HepG2 (cell line): ENCODE data around the gene TBC1D30.

Source experiments
- DNMT1 ChIP-seq: sonication (generic); formaldehyde crosslinking; IDR thresholded peaks from 2 replicates; pipeline ENCODE4 v1.5.1; 2020; ENCODE audit warnings: mild to moderate bottlenecking, missing genetic modification reagents
- FOXM1 ChIP-seq: sonication (generic); formaldehyde crosslinking; IDR thresholded peaks from 2 replicates; pipeline ENCODE4 v1.5.0; 2020; ENCODE audit warnings: missing genetic modification reagents
- RAD21 ChIP-seq: fragments of 450-650 bp; formaldehyde crosslinking; IDR thresholded peaks from 2 replicates; pipeline ENCODE4 v1.5.0; 2020; ENCODE audit warnings: mild to moderate bottlenecking
- SMAD9 ChIP-seq: sonication (generic); formaldehyde crosslinking; IDR thresholded peaks from 2 replicates; pipeline ENCODE4 v1.5.1; 2020; ENCODE audit warnings: mild to moderate bottlenecking, missing genetic modification reagents
- TAF15 ChIP-seq: fragments of 200-400 bp; formaldehyde crosslinking; IDR thresholded peaks from one replicate; pipeline ENCODE4 v1.6.1; 2018; ENCODE audit warnings: mild to moderate bottlenecking, low read depth, low read length; ENCODE audit not compliant: poor library complexity, severe bottlenecking
- ZNF557 ChIP-seq: sonication (generic); formaldehyde crosslinking; IDR thresholded peaks from 2 replicates; pipeline ENCODE4 v1.4.0; 2020; ENCODE audit warnings: missing genetic modification reagents
- TF ChIP-seq, protein P1 (sequence below): sonication (generic); formaldehyde crosslinking; IDR thresholded peaks from 2 replicates; pipeline ENCODE4 v1.5.0; 2020; ENCODE audit warnings: mild to moderate bottlenecking, missing genetic modification reagents, moderate library complexity

DNA sequence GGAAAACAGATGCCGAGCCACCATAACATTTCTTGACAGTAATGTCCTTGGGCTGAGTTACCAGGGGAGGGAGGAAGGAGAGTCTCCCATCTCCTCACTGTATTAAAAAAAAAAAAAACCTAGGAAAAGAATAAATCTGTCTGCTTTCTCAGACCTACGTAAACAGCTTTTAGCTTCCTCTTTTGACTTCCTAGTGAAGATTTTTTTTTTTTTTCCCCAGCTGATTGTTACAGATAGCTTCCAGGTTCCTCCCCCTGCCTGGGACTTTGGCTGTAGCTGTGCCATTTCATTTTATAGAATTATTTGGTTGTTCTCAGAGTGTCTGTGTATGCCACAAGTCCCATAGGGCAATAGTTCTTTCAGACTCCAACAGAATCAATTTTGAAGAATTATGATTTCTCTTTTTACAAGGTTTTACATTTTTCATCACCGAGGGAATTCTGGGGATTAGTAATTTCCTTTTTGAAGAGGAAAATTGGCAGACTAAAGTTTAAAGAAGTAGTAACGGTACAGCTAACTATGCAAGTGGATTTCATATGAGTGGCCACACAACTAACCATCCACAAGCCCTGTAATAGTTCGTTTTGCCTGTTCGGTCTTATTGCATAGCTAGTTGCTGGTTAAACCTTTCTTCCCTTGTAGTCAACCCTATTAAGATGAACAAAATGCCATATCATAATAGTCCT, 42.1 kb upstream of the TBC1D30 start:
- TF ChIP-seq, protein P1, sequence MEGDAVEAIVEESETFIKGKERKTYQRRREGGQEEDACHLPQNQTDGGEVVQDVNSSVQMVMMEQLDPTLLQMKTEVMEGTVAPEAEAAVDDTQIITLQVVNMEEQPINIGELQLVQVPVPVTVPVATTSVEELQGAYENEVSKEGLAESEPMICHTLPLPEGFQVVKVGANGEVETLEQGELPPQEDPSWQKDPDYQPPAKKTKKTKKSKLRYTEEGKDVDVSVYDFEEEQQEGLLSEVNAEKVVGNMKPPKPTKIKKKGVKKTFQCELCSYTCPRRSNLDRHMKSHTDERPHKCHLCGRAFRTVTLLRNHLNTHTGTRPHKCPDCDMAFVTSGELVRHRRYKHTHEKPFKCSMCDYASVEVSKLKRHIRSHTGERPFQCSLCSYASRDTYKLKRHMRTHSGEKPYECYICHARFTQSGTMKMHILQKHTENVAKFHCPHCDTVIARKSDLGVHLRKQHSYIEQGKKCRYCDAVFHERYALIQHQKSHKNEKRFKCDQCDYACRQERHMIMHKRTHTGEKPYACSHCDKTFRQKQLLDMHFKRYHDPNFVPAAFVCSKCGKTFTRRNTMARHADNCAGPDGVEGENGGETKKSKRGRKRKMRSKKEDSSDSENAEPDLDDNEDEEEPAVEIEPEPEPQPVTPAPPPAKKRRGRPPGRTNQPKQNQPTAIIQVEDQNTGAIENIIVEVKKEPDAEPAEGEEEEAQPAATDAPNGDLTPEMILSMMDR (CRISPR knock-in tag): no peak
- TF ChIP-seq SMAD9 (CRISPR knock-in tag) (no peak), ZNF557 (no peak), FOXM1 (CRISPR knock-in tag) (no peak), RAD21 (no peak), TAF15 (no peak), DNMT1 (no peak)
